Calu3 (cell line): ENCODE measurements around the gene SLC30A1. TPM values are rescaled to one million over a fixed set of nuclear protein-coding genes. Genes with fewer than 3 reads are reported as not detected.

Source experiments
- BruUV-seq: library from RNA; stranded (reverse); fragments of 400-500 nt; replicated peaks from 2 replicates; lab custom pipeline; 2021; lab: Mats Ljungman, UMichigan
- CTCF ChIA-PET: fragments of 300-600 bp; sonication (Branson Sonifier 250); formaldehyde crosslinking; loops from one replicate; lab custom pipeline; 2022; ENCODE audit warnings: antibody characterized with exemption; lab: Charles Lee
- DNase-seq: peaks from one replicate; pipeline ENCODE4 v3.0.0; 2022
- H3K27ac Mint-ChIP-seq: one replicate; pipeline ENCODE4 v1.8.0; 2022; ENCODE audit warnings: mixed read lengths; ENCODE audit not compliant: unreplicated experiment
- H3K27me3 Mint-ChIP-seq: one replicate; pipeline ENCODE4 v1.8.0; 2022; ENCODE audit warnings: mixed read lengths; ENCODE audit not compliant: unreplicated experiment
- H3K36me3 Mint-ChIP-seq: one replicate; pipeline ENCODE4 v1.8.0; 2022; ENCODE audit warnings: mild to moderate bottlenecking, moderate library complexity, mixed read lengths; ENCODE audit not compliant: insufficient read depth, unreplicated experiment
- H3K4me1 Mint-ChIP-seq: one replicate; pipeline ENCODE4 v1.8.0; 2022; ENCODE audit warnings: mild to moderate bottlenecking, low read depth, mixed read lengths; ENCODE audit not compliant: unreplicated experiment
- H3K4me3 Mint-ChIP-seq: one replicate; pipeline ENCODE4 v1.8.0; 2022; ENCODE audit warnings: mild to moderate bottlenecking, low read depth, moderate library complexity, mixed read lengths; ENCODE audit not compliant: unreplicated experiment
- H3K9me3 Mint-ChIP-seq: one replicate; pipeline ENCODE4 v1.8.0; 2022; ENCODE audit warnings: low read depth, mixed read lengths; ENCODE audit not compliant: unreplicated experiment
- intact Hi-C: fragments of 100-400 bp; cut with micrococcal nuclease; formaldehyde crosslinking; loops from one replicate; pipeline ENCODE4 v1.10.0; 2022; ENCODE audit not compliant: unreplicated experiment
- total RNA-seq: library from RNA; stranded (reverse); gene quantifications from 2 replicates; pipeline ENCODE4 v1.2.3, GENCODE V29; 2022
- TF ChIP-seq, protein P1 (sequence below): fragments of 200-600 bp; IDR thresholded peaks from one replicate; pipeline ENCODE4 v1.8.0; 2022; ENCODE audit warnings: antibody characterized with exemption; ENCODE audit not compliant: unreplicated experiment

The SLC30A1 gene
- total RNA-seq, 1 experiment from 2014 or later: 15.5 TPM

GRCh38 chr1:211625040-211625439 is 46.1 kb upstream of the SLC30A1 start:
- no peak overlapping the region for H3K27ac Mint-ChIP-seq
- H3K9me3 Mint-ChIP-seq: no peaks in the 10 kb centered on the region
- BruUV-seq: no TSS peak
- H3K4me1 Mint-ChIP-seq: no peaks in the 10 kb centered on the region
- CTCF ChIA-PET: interaction anchor here (0.6 to 1.5 kb wide), 11 partner anchors 14 to 155 kb away, joined by 3 to 15 read pairs (median 5); partner anchors contain the start of gene SLC30A1
- H3K27me3 Mint-ChIP-seq: no peaks in the 10 kb centered on the region
- H3K36me3 Mint-ChIP-seq: no peaks in the 10 kb centered on the region
- TF ChIP-seq, protein P1, sequence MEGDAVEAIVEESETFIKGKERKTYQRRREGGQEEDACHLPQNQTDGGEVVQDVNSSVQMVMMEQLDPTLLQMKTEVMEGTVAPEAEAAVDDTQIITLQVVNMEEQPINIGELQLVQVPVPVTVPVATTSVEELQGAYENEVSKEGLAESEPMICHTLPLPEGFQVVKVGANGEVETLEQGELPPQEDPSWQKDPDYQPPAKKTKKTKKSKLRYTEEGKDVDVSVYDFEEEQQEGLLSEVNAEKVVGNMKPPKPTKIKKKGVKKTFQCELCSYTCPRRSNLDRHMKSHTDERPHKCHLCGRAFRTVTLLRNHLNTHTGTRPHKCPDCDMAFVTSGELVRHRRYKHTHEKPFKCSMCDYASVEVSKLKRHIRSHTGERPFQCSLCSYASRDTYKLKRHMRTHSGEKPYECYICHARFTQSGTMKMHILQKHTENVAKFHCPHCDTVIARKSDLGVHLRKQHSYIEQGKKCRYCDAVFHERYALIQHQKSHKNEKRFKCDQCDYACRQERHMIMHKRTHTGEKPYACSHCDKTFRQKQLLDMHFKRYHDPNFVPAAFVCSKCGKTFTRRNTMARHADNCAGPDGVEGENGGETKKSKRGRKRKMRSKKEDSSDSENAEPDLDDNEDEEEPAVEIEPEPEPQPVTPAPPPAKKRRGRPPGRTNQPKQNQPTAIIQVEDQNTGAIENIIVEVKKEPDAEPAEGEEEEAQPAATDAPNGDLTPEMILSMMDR: no peak
- no peak for DNase-seq
- intact Hi-C loops: no loop called here
- H3K4me3 Mint-ChIP-seq: no peak overlapping the region

- H3K27me3 Mint-ChIP-seq: no peaks in the 10 kb centered on the region
- DNase-seq: no peak
- intact Hi-C loops: no loop called here
- no peak overlapping the region for H3K4me3 Mint-ChIP-seq
- H3K36me3 Mint-ChIP-seq: no peaks in the 10 kb centered on the region
- H3K27ac Mint-ChIP-seq: no peak overlapping the region
- H3K9me3 Mint-ChIP-seq: no peaks in the 10 kb centered on the region
- CTCF ChIA-PET: no interaction called here
- BruUV-seq: no TSS peak
- H3K4me1 Mint-ChIP-seq: no peaks in the 10 kb centered on the region
- TF ChIP-seq, protein P1: no peak
Measured at GRCh38 chr1:211623515-211623914, 44.6 kb upstream of the SLC30A1 start.

GRCh38 chr1:211621447-211622198 is 42.7 kb upstream of the SLC30A1 start:
- intact Hi-C loops: no loop called here
- BruUV-seq: no TSS peak
- Mint-ChIP-seq H3K27ac (no peak overlapping the region), H3K9me3 (no peaks in the 10 kb centered on the region), H3K4me1 (no peaks in the 10 kb centered on the region), H3K27me3 (no peaks in the 10 kb centered on the region), H3K36me3 (no peaks in the 10 kb centered on the region), H3K4me3 (no peak overlapping the region)
- TF ChIP-seq, protein P1: no peak
- CTCF ChIA-PET: interaction anchor here (0.7 to 1.0 kb wide), 2 partner anchors 13 to 20 kb away, joined by 4 to 7 read pairs; no protein-coding TSS in a partner anchor
- no peak for DNase-seq

DNA sequence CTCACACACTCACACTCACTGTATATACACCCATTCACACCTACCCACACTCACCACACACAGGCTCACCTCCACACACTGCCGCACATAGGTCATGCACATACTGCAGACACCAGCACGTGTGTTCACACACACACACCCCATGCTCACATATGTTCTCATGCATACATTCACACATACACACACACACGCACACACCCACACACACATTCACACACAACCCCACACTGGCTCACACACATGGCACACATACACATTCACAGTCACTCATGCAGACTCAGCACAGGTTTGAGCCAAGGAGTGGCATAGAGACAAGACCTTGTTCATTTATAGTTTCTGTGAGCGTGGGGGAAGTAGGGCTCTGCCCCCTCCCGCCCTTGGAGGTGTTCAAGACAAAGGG is 41.1 kb upstream of the SLC30A1 start:
- no peaks in the 10 kb centered on the region for H3K9me3 Mint-ChIP-seq
- intact Hi-C loops: no loop called here
- no peak overlapping the region for H3K4me3 Mint-ChIP-seq
- no TSS peak for BruUV-seq
- CTCF ChIA-PET: no interaction called here
- no peak for DNase-seq
- no peaks in the 10 kb centered on the region for H3K36me3 Mint-ChIP-seq
- H3K4me1 Mint-ChIP-seq: no peaks in the 10 kb centered on the region
- no peak overlapping the region for H3K27ac Mint-ChIP-seq
- no peaks in the 10 kb centered on the region for H3K27me3 Mint-ChIP-seq
- TF ChIP-seq, protein P1: no peak
